HG02981 (cell line): ENCODE data around the gene UVSSA.
"Not testable (repeated sequence)": the region's sequence is repeated elsewhere in the genome, so short reads cannot be mapped to it uniquely, and the experiment has no call there.

Experiments used
- ATAC-seq: cut with Tn5 transposase; IDR thresholded peaks from one replicate; pipeline ENCODE4 v1.9.1; 2021; ENCODE audit warnings: mild to moderate bottlenecking, moderate library complexity; ENCODE audit not compliant: unreplicated experiment

The UVSSA gene

GRCh38 chr4:1315836-1316536, 31.0 kb upstream of the UVSSA start:
- ATAC-seq = no peak

DNA sequence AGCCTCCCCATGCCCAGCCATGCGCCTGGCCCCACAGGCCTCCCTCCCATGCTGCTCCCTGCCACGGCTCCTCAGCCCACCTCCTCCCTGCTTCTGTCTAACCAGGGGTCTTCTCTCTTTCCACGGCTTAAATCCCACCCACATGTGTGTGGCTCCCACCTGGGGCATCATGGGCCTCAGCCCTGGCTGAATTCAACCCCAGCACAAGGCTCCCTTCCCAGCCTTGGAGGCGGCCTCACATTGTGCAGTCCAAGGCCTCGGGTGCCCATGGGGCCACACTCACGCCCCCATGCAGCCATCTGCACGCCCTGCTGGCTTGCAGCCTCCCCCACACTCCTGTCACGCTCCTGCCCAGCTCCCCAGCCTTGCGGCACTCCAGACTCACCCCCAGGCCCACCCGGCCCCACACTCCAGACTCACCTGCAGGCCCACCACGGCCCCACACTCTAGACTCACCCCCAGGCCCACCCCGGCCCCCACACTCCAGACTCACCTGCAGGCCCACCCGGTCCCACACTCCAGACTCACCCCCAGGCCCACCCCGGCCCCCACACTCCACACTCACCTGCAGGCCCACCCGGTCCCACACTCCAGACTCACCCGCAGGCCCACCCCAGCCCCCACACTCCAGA, 30.4 kb upstream of the UVSSA start:
- no peak for ATAC-seq

GRCh38 chr4:1317177-1318045, 29.6 kb upstream of the UVSSA start:
- no peak for ATAC-seq

GRCh38 chr4:1318046-1318375, 29.0 kb upstream of the UVSSA start:
- ATAC-seq = no peak

DNA sequence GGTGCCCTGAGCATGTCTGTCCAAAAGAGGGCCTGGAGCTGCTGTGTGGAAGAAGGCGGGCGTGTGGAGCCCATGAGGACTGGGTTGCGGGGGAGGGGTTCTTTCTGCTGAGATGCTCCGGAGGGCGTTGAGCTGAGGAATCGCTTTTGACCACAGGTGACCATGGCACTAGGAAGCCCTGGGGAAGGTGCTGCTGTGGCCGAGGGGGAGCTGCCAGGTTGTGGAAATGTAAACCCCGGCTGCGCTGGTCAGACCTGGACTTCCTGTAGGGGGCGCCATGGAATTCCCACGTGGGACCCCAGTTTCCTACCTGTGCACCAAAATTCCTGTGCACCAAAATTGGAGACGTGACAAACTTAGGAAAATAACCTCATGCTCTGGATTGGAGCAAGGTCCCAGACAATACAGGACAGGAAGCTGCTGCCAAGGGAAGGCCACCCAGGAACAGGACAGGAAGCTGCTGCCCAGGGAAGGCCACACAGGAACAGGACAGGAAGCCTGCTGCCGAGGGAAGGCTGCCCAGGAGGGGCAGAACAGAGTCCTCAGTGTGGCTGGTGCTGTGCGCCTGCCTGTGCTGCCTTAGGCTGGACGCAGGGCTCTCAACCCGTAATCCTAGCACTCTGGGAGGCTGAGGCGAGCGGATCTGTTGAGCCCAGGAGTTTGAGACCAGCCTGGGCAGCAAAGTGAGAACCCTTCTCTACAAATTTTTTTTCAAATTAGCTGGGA, 28.4 kb upstream of the UVSSA start:
- ATAC-seq = no peak

DNA sequence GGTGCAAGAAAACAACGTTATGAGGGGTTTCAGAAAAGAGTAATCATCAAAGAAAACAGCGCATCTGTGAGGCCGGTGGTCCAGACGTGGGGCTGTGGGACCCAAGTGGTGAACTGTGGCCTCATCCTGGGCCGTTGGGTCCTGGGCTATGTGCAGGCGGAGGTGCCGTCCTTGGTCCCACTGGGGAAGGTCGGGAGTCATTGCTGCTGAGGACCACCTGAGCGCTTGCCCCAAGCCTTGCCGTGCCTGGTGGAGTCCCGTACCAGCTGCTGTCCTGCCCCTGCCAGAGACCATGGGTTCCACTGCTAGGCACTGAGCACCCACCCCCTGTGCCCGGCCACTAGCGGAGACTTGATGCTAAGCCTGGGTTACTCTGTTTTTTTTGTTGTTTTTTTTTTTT, 25.5 kb upstream of the UVSSA start:
- ATAC-seq = no peak

DNA sequence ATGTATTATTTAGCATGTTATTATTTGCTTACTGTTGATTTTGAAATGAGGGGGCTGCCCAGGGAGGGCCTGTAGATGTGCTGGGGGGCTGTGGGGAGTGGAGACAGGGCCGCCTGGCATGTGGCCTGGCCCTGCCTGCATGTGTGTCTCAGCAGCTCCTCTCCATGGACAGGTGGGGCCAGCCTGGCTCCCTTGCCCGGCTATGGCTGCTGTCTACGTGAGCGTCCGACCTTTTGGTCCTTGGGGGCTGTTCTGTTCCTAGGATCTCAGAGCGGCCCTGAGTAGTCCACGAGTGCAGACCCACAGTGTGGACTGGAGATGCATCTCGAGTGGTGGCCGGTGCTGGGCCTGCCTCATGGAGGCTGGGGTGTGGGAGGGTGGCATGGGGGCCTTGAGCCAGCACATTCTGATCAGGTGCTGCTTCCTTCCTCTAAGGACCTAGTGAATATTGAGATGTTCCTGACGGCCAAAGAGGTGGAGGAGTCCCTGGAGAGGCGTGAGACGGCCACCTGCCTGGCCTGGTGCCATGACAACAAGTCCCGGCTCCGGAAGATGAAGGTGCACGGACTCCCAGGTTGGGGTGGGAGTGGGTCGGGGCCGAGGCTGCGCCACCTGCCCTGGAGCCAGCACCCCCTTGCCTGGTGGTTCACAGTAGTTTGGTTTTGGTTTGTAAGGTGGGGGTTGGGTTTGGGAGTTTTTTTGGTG, 24.9 kb upstream of the UVSSA start:
- ATAC-seq = no peak

GRCh38 chr4:1323280-1323634, 23.8 kb upstream of the UVSSA start:
- ATAC-seq = no peak

- no peak for ATAC-seq
These were observed 23.2 kb upstream of the UVSSA start for GRCh38 chr4:1323635-1324442.

GRCh38 chr4:1324443-1325175, 22.4 kb upstream of the UVSSA start:
- not testable (repeated sequence) for ATAC-seq

DNA sequence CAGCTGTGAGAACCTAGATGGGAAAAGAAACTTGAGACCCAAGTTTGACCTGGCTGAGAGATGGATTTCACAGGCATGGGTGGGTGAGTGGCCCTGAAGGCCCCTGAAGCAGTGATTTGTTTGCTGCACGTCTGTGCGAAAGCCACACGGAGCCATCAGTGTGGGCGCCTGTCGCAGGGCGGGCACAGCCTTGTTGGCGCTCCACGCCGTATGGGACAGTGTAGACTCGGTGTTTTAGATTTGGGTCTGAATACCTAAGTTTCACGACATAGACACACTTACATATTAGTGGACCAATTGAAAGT, 21.9 kb upstream of the UVSSA start:
- ATAC-seq = no peak

GRCh38 chr4:1325681-1326635, 21.1 kb upstream of the UVSSA start:
- ATAC-seq = no peak

DNA sequence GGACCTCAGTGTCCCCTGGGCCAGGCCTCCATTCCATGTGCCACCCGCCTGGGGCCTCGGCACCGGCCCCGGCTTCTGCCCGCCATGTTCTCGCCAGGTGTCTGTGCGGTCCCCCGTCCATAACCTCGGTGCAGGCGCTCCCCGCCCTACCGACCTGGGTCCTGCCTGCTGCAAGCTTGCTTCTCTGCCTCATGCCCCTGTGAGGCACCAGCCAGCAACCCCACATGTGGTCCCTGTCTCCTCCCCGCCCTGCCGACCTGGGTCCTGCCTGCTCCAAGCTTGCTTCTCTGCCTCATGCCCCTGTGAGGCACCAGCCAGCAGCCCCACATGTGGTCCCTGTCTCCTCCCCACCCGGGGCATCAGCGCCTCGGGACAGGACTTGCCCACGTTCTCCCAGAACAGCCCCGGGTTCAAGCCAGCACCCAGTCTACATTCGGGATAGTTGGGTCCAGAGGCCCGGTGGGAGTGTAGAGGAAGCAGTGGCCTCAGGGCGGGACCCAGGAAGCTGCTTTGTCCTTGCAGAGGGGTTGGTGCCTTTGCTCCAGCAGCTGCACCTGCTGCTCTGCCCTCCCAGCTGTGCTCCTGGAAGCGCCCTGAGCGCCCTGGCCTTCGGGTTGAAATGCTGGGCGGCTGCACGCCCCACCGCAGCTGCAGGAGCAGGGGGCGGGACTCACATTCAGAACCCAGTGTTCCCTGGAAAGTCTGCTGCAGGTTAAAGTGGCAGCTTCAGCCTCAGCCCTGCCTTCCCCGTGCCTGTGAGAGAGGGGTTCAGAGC, 20.1 kb upstream of the UVSSA start:
- no peak for ATAC-seq

- ATAC-seq = no peak
These were observed 19.3 kb upstream of the UVSSA start for GRCh38 chr4:1327526-1328266.

DNA sequence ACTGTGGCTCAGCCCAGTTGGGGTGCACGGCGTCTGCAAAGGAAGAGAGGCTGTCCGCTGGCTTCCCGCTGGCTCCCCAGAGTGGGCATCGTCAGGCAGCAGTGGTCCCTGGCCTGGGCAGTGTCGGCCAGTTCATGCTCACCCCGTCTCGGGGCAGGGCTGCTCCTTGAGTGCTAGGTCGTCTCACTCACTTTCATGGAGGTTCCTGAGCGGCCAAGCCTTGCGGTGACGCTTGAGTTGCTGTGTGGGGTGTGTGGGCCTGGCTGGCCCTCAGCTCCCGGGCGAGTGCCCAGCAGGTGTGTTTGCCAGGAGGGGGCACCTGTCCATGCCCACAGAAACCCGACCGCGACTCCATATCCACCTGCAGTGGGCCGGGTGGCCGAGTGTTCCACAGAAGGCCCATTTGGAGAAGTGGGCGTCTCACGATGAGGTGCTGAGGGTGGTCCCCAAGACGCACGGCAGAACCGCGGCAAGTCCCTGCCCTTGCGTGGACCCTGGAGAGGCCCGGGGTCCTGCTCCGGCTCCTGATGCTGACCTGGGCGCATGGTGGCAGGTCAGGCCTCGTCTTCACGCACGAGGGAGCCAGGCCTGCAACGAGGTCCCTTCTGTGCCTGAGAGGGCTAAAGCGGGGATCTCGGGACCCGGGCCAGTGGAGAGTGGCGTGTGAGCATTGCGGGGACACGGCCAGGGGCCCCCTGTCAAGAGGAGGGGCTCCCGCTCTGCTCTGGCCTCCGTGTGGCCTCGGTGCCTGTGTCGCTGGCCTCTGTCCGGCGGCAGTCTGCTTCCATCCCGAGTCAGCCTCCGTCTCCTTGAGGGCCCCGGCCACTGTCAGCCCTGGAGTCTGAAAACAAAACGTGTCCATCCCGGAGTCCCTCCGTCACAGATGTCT, 18.5 kb upstream of the UVSSA start:
- no peak for ATAC-seq
